HK-2 (cell line): Measurements from ENCODE around the gene RPL15.
"Not testable (repeated sequence)": the region's sequence is repeated elsewhere in the genome, so short reads cannot be mapped to it uniquely, and the experiment has no call there.

Experiments
- DNase-seq: peaks from one replicate; pipeline ENCODE4 v3.0.0-alpha.2; 2018; ENCODE audit not compliant: unreplicated experiment

RPL15 gene

GRCh38 chr3:23916886-23917678 lies at the start of gene RPL15, which contains the start of gene NKIRAS1:
TSS of gene RPL15 (plus strand) at chr3:23917132. CDS start at chr3:23917860, 728 bp downstream.
TSS of gene NKIRAS1 (minus strand) at chr3:23916990. CDS start at chr3:23910904, 6,086 bp downstream.
- peak; percentile 93 for DNase-seq

GRCh38 chr3:23867400-23867799 lies 49.5 kb upstream of the RPL15 start:
- no peak for DNase-seq

- no peak for DNase-seq
These were observed 49.1 kb upstream of the RPL15 start for GRCh38 chr3:23867838-23868237.

- no peak for DNase-seq
These were observed 46.8 kb upstream of the RPL15 start for GRCh38 chr3:23869977-23870662.

GRCh38 chr3:23870663-23871043 lies 46.3 kb upstream of the RPL15 start:
- DNase-seq = not testable (repeated sequence)

- not testable (repeated sequence) for DNase-seq
These were observed 45.6 kb upstream of the RPL15 start for GRCh38 chr3:23871361-23871760.

- no peak for DNase-seq
These were observed 44.6 kb upstream of the RPL15 start for GRCh38 chr3:23872330-23872729.

- no peak for DNase-seq
These were observed 43.0 kb upstream of the RPL15 start for GRCh38 chr3:23873941-23874340.

GRCh38 chr3:23874359-23875112 lies 42.4 kb upstream of the RPL15 start:
- DNase-seq = no peak

GRCh38 chr3:23875113-23875725 lies 41.7 kb upstream of the RPL15 start:
- no peak for DNase-seq

- no peak for DNase-seq
These were observed 40.0 kb upstream of the RPL15 start for GRCh38 chr3:23876923-23877322.

- no peak for DNase-seq
These were observed 39.5 kb upstream of the RPL15 start for GRCh38 chr3:23877329-23877980.

GRCh38 chr3:23879485-23879884 lies 37.4 kb upstream of the RPL15 start:
- DNase-seq = no peak

GRCh38 chr3:23880703-23881339 lies 36.1 kb upstream of the RPL15 start:
- DNase-seq = no peak

- not testable (repeated sequence) for DNase-seq
These were observed 34.9 kb upstream of the RPL15 start for GRCh38 chr3:23881993-23882392.

- no peak for DNase-seq
These were observed 34.4 kb upstream of the RPL15 start for GRCh38 chr3:23882487-23882918.

- DNase-seq = no peak
These were observed 32.5 kb upstream of the RPL15 start for GRCh38 chr3:23884481-23884880.

- no peak for DNase-seq
These were observed 31.7 kb upstream of the RPL15 start for GRCh38 chr3:23885210-23885609.

- DNase-seq = no peak
These were observed 30.6 kb upstream of the RPL15 start for GRCh38 chr3:23886311-23886710.

- DNase-seq = no peak
These were observed 28.2 kb upstream of the RPL15 start for GRCh38 chr3:23888617-23889228.
